Measurements from ENCODE around the gene BBS9.

BBS9 gene

DNA sequence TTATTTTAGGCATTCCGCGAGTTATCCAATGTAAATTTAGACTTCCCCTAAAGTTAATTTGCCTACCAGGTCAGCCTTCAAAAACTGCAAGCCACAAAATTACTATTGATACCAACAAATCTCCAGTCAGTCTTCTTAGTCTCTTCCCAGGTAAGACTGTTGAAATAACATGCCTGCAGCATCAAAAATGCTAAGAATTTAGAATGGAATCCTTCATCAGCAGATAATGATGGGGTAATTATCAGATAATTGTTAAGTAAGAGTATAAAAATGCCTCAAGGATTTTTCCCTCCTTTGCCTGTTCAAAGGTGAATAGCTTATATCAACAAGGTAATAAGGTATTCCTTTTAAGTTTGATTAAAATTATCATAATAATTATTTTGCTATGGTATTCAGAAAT is 228.5 kb downstream of the BBS9 start:
- no peaks in the 10 kb centered on the region for H3K9me3 ChIP-seq
- H3K36me3 ChIP-seq, result no peaks in the 10 kb centered on the region
- TF ChIP-seq, protein P1, sequence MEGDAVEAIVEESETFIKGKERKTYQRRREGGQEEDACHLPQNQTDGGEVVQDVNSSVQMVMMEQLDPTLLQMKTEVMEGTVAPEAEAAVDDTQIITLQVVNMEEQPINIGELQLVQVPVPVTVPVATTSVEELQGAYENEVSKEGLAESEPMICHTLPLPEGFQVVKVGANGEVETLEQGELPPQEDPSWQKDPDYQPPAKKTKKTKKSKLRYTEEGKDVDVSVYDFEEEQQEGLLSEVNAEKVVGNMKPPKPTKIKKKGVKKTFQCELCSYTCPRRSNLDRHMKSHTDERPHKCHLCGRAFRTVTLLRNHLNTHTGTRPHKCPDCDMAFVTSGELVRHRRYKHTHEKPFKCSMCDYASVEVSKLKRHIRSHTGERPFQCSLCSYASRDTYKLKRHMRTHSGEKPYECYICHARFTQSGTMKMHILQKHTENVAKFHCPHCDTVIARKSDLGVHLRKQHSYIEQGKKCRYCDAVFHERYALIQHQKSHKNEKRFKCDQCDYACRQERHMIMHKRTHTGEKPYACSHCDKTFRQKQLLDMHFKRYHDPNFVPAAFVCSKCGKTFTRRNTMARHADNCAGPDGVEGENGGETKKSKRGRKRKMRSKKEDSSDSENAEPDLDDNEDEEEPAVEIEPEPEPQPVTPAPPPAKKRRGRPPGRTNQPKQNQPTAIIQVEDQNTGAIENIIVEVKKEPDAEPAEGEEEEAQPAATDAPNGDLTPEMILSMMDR (IDR thresholded peaks at IDR 0.05), result no peak
- H3K27me3 ChIP-seq, result no peaks in the 10 kb centered on the region
- no peaks in the 10 kb centered on the region for H3K4me1 ChIP-seq (ENCODE audit: control insufficient read depth in 1 of 2, insufficient read depth in 1 of 2, low read depth in 1 of 2, low read length in 1 of 2)
- no peak overlapping the region for H3K27ac ChIP-seq
- H3K4me3 ChIP-seq (ENCODE audit: low read depth in 1 of 2, low read length in 1 of 2), result no peak overlapping the region

DNA sequence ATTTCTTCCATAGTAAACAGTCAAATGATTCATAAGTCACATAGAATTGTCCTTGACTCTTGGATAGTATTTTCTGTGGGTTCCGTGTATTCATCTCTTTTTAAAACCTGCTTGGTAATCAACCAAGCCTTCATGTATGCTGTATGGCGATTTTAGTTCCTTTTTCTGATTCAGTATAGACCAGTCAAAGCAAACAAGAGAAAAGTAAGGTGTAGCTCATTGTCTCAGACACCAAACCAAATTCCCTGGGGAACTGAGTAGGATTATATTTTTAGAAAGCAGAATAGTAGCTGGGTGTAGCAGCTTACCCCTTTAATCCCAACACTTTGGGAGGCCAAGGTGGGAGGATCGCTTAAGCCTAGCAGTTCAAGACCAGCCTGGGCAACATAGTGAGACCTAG is 240.5 kb downstream of the BBS9 start:
- no peaks in the 10 kb centered on the region for H3K9me3 ChIP-seq
- TF ChIP-seq, protein P1 (IDR thresholded peaks at IDR 0.05), result no peak
- H3K27ac ChIP-seq, result no peak overlapping the region
- no peaks in the 10 kb centered on the region for H3K36me3 ChIP-seq
- H3K27me3 ChIP-seq, result no peaks in the 10 kb centered on the region
- H3K4me1 ChIP-seq (ENCODE audit: control insufficient read depth in 1 of 2, insufficient read depth in 1 of 2, low read depth in 1 of 2, low read length in 1 of 2), result no peaks in the 10 kb centered on the region
- H3K4me3 ChIP-seq (ENCODE audit: low read depth in 1 of 2, low read length in 1 of 2), result no peak overlapping the region

DNA sequence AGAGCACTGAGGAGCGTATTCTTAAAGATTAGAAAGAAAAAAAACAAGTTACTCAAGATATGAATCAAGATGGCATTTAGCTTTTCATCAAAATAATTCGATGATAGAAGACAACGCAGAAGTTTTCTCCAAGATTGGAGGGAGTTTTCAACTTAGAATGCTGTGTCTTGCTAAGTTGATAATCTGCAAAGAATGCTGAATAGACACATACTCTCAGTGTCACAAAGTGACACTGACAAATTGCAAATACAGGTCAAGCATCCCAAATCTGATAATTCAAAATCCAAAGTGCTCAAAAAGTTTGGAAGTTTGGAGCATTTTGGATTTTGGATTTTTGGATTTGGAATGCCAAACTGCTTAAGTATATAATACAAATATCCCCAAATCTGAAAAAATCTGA is 243.8 kb downstream of the BBS9 start:
- Histone ChIP-seq H3K4me1 (ENCODE audit: control insufficient read depth in 1 of 2, insufficient read depth in 1 of 2, low read depth in 1 of 2, low read length in 1 of 2) (no peaks in the 10 kb centered on the region), H3K9me3 (no peaks in the 10 kb centered on the region), H3K36me3 (no peaks in the 10 kb centered on the region), H3K27ac (no peak overlapping the region), H3K4me3 (ENCODE audit: low read depth in 1 of 2, low read length in 1 of 2) (no peak overlapping the region), H3K27me3 (no peaks in the 10 kb centered on the region)
- TF ChIP-seq, protein P1 (IDR thresholded peaks at IDR 0.05), result no peak

DNA sequence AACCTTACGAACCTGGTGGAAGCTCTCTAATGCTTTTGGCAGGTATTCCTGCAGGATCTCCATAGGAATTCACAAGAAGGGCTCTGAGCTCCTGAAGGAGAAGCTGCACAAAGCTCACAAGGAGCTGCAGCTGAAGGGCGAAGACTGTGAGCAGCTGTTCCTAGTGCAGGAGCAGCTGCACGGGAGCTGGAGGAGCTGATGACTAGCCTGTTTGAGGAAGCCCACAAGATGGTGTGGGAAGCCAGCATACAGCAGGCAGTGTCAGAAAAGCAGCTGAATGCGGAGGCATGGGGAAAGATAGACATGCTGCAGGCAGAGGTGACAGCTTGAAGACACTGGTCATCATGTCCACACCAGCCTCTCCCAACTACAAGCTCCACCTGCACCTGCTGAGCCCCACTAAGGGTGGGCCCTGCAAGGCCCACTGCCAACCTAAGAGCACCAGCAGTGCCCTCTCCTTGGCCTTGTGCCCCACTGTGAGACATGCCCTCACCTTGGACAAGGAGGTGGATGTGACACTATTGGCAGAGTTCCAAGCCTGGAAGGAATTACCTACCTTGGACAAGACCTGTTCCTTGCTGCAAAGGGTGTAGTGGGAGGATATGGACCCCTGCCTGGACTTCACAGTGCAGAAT is 250.6 kb downstream of the BBS9 start:
- Histone ChIP-seq H3K27me3 (no peaks in the 10 kb centered on the region), H3K4me3 (ENCODE audit: low read depth in 1 of 2, low read length in 1 of 2) (no peak overlapping the region), H3K4me1 (ENCODE audit: control insufficient read depth in 1 of 2, insufficient read depth in 1 of 2, low read depth in 1 of 2, low read length in 1 of 2) (no peaks in the 10 kb centered on the region), H3K9me3 (no peaks in the 10 kb centered on the region), H3K27ac (no peak overlapping the region), H3K36me3 (no peaks in the 10 kb centered on the region)
- TF ChIP-seq, protein P1 (IDR thresholded peaks at IDR 0.05), result no peak

DNA sequence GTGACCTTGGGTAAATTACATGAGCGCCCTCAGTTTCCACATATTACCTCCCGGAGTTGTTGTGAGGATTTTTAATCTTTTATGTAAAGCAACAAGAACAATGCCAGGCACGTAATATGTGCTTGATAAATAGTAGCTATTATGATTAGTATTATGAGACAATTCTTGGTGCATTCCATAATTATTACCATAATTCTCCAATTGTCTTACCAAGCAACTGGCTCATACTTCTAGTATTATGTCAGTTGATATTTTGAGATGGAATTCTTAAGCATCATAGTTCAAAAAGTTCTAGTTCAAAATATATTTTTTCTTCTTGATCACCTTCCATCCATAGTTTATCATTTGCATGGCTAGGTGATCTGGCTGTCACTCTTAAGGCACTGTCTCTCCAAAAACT is 259.0 kb downstream of the BBS9 start:
- Histone ChIP-seq H3K36me3 (no peaks in the 10 kb centered on the region), H3K4me3 (ENCODE audit: low read depth in 1 of 2, low read length in 1 of 2) (no peak overlapping the region), H3K27me3 (no peaks in the 10 kb centered on the region), H3K4me1 (ENCODE audit: control insufficient read depth in 1 of 2, insufficient read depth in 1 of 2, low read depth in 1 of 2, low read length in 1 of 2) (no peaks in the 10 kb centered on the region), H3K9me3 (no peaks in the 10 kb centered on the region), H3K27ac (no peak overlapping the region)
- TF ChIP-seq, protein P1 (IDR thresholded peaks at IDR 0.05), result no peak

DNA sequence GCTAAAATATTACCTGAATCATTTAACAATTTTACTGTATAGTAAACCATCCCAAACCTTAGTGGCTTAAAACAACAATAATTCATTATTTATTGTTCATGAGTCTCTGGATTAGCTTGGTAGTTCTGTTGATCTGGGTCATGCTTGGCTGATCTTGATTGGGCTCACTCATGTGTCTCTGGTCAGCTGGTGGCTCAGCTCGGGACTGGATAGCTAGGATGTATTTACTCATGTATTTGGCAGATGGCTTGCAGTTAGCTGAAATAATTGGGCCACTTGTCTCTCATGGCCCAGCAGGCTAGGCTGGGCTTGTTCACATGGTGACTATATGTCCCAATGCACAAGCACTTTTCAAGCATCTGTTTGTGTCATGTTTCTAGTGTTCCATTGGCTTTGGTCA is 262.8 kb downstream of the BBS9 start:
- Histone ChIP-seq H3K27ac (no peak overlapping the region), H3K9me3 (no peaks in the 10 kb centered on the region), H3K4me3 (ENCODE audit: low read depth in 1 of 2, low read length in 1 of 2) (no peak overlapping the region), H3K27me3 (no peaks in the 10 kb centered on the region), H3K36me3 (no peaks in the 10 kb centered on the region), H3K4me1 (ENCODE audit: control insufficient read depth in 1 of 2, insufficient read depth in 1 of 2, low read depth in 1 of 2, low read length in 1 of 2) (no peaks in the 10 kb centered on the region)
- TF ChIP-seq, protein P1 (IDR thresholded peaks at IDR 0.05), result no peak
